Astrocyte (in vitro differentiated cells and primary cell): ENCODE results near the gene P4HB. TPM values are rescaled to one million over a fixed set of nuclear protein-coding genes. Genes with fewer than 3 reads are reported as not detected.

Experiments
- DNase-seq: peaks from one replicate; pipeline ENCODE4 v3.0.0-alpha.2; 2010; ENCODE audit warnings: low read depth
- FAIRE-seq: peaks from 2 replicates; lab custom pipeline; 2011; peaks lifted over from hg19 to GRCh38; lab: Jason Lieb, UNC
- H2AFZ ChIP-seq: 2 replicates; pipeline ENCODE4 v1.6.0; 2012; ENCODE audit warnings: low read depth, low read length, inconsistent platforms
- H3K27ac ChIP-seq: 2 replicates; pipeline ENCODE4 v1.5.1; 2011; ENCODE audit warnings: low read depth, low read length, inconsistent platforms
- H3K27me3 ChIP-seq: 2 replicates; pipeline ENCODE4 v1.6.0; 2011; ENCODE audit warnings: low read length, inconsistent platforms; ENCODE audit not compliant: insufficient read depth
- H3K36me3 ChIP-seq: 2 replicates; pipeline ENCODE4 v1.5.1; 2011; ENCODE audit warnings: low read length, inconsistent platforms; ENCODE audit not compliant: insufficient read depth
- H3K4me1 ChIP-seq: 2 replicates; pipeline ENCODE4 v1.5.1; 2011; ENCODE audit warnings: low read length, inconsistent platforms; ENCODE audit not compliant: insufficient read depth
- H3K4me2 ChIP-seq: 2 replicates; pipeline ENCODE4 v1.6.0; 2012; ENCODE audit warnings: low read length, inconsistent platforms
- H3K4me3 ChIP-seq: 2 replicates; pipeline ENCODE4 v1.5.1; 2011; ENCODE audit warnings: low read depth, mild to moderate bottlenecking, low read length, inconsistent platforms; ENCODE audit not compliant: insufficient read depth
- H3K79me2 ChIP-seq: 2 replicates; pipeline ENCODE4 v1.6.0; 2012; ENCODE audit warnings: mild to moderate bottlenecking, low read length, inconsistent platforms; ENCODE audit not compliant: insufficient read depth
- H3K9ac ChIP-seq: 2 replicates; pipeline ENCODE4 v1.6.0; 2012; ENCODE audit warnings: mild to moderate bottlenecking, low read length, inconsistent platforms
- H3K9me3 ChIP-seq: 2 replicates; pipeline ENCODE4 v1.5.1; 2012; ENCODE audit warnings: low read depth, mild to moderate bottlenecking, low read length, inconsistent platforms; ENCODE audit not compliant: insufficient read depth
- H4K20me1 ChIP-seq: 2 replicates; pipeline ENCODE4 v1.6.0; 2012; ENCODE audit warnings: low read length, inconsistent platforms; ENCODE audit not compliant: insufficient read depth
- H3K27ac Mint-ChIP-seq: one replicate; pipeline ENCODE4 v1.8.0; 2021; ENCODE audit warnings: mild to moderate bottlenecking, mixed read lengths; ENCODE audit not compliant: unreplicated experiment
- H3K27me3 Mint-ChIP-seq: one replicate; pipeline ENCODE4 v1.8.0; 2021; ENCODE audit warnings: low read depth, mixed read lengths; ENCODE audit not compliant: unreplicated experiment
- H3K36me3 Mint-ChIP-seq: one replicate; pipeline ENCODE4 v1.8.0; 2021; ENCODE audit warnings: low read depth, mixed read lengths; ENCODE audit not compliant: unreplicated experiment
- H3K4me1 Mint-ChIP-seq: one replicate; pipeline ENCODE4 v1.8.0; 2021; ENCODE audit warnings: low read depth, mixed read lengths; ENCODE audit not compliant: unreplicated experiment
- H3K4me3 Mint-ChIP-seq: one replicate; pipeline ENCODE4 v1.8.0; 2021; ENCODE audit warnings: mild to moderate bottlenecking, moderate library complexity, mixed read lengths; ENCODE audit not compliant: unreplicated experiment
- H3K9me3 Mint-ChIP-seq: one replicate; pipeline ENCODE4 v1.8.0; 2021; ENCODE audit warnings: mild to moderate bottlenecking, mixed read lengths; ENCODE audit not compliant: unreplicated experiment
- CTCF ChIP-seq: IDR thresholded peaks from 2 replicates; pipeline ENCODE4 v1.5.1; 2011; ENCODE audit warnings: low read depth, mild to moderate bottlenecking, inconsistent platforms, low read length, moderate library complexity; ENCODE audit not compliant: insufficient read depth
- EZH2 ChIP-seq: IDR thresholded peaks from 2 replicates; pipeline ENCODE4 v1.6.1; 2012; ENCODE audit warnings: mild to moderate bottlenecking, low read length, inconsistent platforms; ENCODE audit not compliant: insufficient read depth
- total RNA-seq: library from RNA; stranded (reverse); gene quantifications from 2 replicates; pipeline ENCODE4 v1.2.1, GENCODE V29; 2021

The P4HB gene
- total RNA-seq, 1 donor from 2014 or later, result 1,268 TPM

GRCh38 chr17:81813371-81813684 lies 47.0 kb downstream of the P4HB start:
- Mint-ChIP-seq H3K27me3 (peaks cover 24% of the 10 kb centered on the region), H3K4me3 (no peak overlapping the region), H3K4me1 (peaks cover 4% of the 10 kb centered on the region), H3K36me3 (no peaks in the 10 kb centered on the region), H3K9me3 (peaks cover 6% of the 10 kb centered on the region), H3K27ac (no peak overlapping the region)
- Histone ChIP-seq H3K9ac (no peak overlapping the region), H3K4me1 (no peaks in the 10 kb centered on the region), H3K27ac (no peak overlapping the region), H3K9me3 (peaks cover 2% of the 10 kb centered on the region), H3K79me2 (no peaks in the 10 kb centered on the region), H3K4me3 (no peak overlapping the region), H3K36me3 (no peaks in the 10 kb centered on the region), H3K4me2 (no peak overlapping the region), H2AFZ (no peak overlapping the region), H3K27me3 (peaks cover 4% of the 10 kb centered on the region), H4K20me1 (no peaks in the 10 kb centered on the region)
- DNase-seq (no peak), FAIRE-seq (no peak)
- no peak for TF ChIP-seq CTCF
- no peak for TF ChIP-seq EZH2

GRCh38 chr17:81812571-81813370 lies 47.6 kb downstream of the P4HB start:
- H3K9me3 ChIP-seq, result peaks cover 2% of the 10 kb centered on the region
- H3K36me3 ChIP-seq, result no peaks in the 10 kb centered on the region
- no peak overlapping the region for H3K4me3 ChIP-seq
- no peak overlapping the region for H3K9ac ChIP-seq
- Mint-ChIP-seq H3K36me3 (no peaks in the 10 kb centered on the region), H3K4me1 (peaks cover 3% of the 10 kb centered on the region), H3K9me3 (peaks cover 6% of the 10 kb centered on the region), H3K27me3 (peaks cover 23% of the 10 kb centered on the region), H3K27ac (no peak overlapping the region), H3K4me3 (no peak overlapping the region)
- H3K4me1 ChIP-seq, result no peaks in the 10 kb centered on the region
- FAIRE-seq (no peak), DNase-seq (no peak)
- no peaks in the 10 kb centered on the region for H4K20me1 ChIP-seq
- peaks cover 3% of the 10 kb centered on the region for H3K27me3 ChIP-seq
- TF ChIP-seq EZH2, result no peak
- TF ChIP-seq CTCF, result no peak
- no peak overlapping the region for H2AFZ ChIP-seq
- H3K79me2 ChIP-seq, result no peaks in the 10 kb centered on the region
- H3K27ac ChIP-seq, result no peak overlapping the region
- H3K4me2 ChIP-seq, result no peak overlapping the region
